ENCODE data around the gene CBR3.

The CBR3 gene

GRCh38 chr21:36105327-36105842 is 29.5 kb upstream of the CBR3 start:
- no peak for ATAC-seq
- H3K4me3 Mint-ChIP-seq = peak overlapping the region in 1 of 2 donors; percentile 44
- peaks cover 32% of the 10 kb centered on the region for H3K27me3 Mint-ChIP-seq
- peaks cover 23% of the 10 kb centered on the region for H3K4me1 Mint-ChIP-seq
- H3K9me3 Mint-ChIP-seq = no peaks in the 10 kb centered on the region
- H3K27ac Mint-ChIP-seq = peak overlapping the region in 1 of 2 donors; percentile 19
- DNase-seq = no peak

- peaks cover 22% of the 10 kb centered on the region for H3K27me3 Mint-ChIP-seq
- H3K4me1 Mint-ChIP-seq = peaks cover 30% of the 10 kb centered on the region
- no peak overlapping the region for H3K27ac Mint-ChIP-seq
- DNase-seq (no peak), ATAC-seq (no peak)
- no peak overlapping the region for H3K4me3 Mint-ChIP-seq
- H3K9me3 Mint-ChIP-seq = no peaks in the 10 kb centered on the region
Observed at GRCh38 chr21:36109868-36110267, 25.0 kb upstream of the CBR3 start.

DNA sequence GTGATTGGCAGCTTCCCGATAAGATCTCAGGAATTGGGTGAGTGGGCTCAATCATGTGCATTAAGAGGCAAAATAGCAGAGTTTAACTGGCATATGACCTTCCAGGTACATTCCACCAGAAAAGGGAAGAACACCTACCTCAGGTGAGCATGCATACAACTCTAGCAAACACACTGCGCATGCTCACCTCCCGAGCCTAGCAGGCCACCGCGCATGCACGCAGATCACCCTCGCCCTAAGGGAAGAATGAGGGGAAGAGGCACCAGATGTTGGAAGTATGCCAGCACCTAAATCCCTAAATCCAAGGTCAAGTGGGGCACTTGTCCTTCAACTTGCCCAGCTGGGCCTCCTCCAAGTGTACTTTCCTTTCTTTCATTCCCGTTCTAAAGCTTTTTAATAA is 23.6 kb upstream of the CBR3 start:
- Mint-ChIP-seq H3K9me3 (no peaks in the 10 kb centered on the region), H3K27me3 (peaks cover 8% of the 10 kb centered on the region), H3K4me1 (peaks cover 35% of the 10 kb centered on the region), H3K4me3 (no peak overlapping the region), H3K27ac (no peak overlapping the region)
- DNase-seq (no peak), ATAC-seq (no peak)

DNA sequence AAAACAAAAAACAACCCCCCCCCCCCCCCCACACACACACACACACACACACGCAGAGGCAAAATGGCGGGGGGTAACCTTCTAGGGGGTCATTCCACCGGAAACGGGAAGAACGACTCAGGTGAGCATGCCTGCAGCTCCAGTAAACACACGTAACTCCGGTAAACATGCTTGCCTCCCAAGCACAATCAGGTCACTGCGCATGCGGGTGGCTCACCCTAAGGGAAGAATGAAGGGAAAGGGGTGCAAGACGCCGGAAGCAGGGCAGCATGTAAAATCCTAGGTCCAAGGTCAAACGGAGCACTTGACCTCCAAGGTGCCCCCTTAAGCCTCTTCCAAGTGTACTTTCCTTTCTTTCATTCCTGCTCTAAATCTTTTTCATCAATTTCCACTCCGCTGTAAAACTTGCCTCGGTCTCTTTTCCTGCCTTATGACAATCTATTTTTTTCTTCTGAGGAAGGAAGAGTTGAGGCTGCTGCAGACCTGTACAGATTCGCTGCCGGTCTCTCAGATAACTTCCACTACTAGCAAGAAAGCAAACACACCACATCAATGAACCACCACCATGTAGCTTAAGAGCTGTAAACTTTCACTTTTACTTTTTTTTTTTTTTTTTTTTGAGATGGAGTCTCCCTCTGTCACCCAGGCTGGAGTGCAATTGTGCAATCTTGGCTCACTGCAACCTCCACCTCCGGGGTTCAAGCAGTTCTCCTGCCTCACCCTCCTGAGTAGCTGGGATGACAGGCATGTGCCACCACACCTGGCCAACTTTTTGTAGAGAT is 21.0 kb upstream of the CBR3 start:
- peaks cover 35% of the 10 kb centered on the region for H3K4me1 Mint-ChIP-seq
- no peaks in the 10 kb centered on the region for H3K27me3 Mint-ChIP-seq
- ATAC-seq (peak; percentile 85), DNase-seq (peak; percentile 35 to 69)
- peak overlapping the region; percentile 69 to 90 for H3K4me3 Mint-ChIP-seq
- peak overlapping the region; percentile 89 to 98 for H3K27ac Mint-ChIP-seq
- no peaks in the 10 kb centered on the region for H3K9me3 Mint-ChIP-seq

DNA sequence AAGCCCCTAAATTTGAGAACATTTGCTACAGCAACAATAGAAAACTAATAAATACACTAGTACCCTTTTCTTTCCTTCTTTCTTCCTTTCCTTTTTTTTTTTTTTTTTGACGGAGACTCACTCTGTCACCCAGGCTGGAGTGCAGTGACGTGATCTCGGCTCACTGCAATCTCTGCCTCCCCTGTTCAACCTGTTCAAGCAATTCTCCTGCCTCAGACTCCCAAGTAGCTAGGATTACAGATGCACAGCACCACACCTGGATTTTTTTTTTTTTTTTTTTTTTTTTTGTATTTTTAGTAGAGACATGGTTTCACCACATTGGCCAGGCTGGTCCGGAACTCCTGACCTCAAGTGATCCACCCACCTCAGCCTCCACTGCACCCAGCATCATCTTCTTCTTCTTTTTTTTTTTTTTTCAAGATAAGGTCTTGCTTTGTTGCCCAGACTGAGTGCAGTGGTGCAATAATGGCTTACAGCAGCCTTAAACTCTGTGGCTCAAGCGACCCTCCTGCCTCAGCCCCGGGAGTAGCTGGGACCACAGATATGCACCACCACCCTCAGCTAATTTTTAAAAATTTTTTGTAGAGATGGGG is 19.6 kb upstream of the CBR3 start:
- Mint-ChIP-seq H3K27ac (peak overlapping the region in 1 of 2 donors; percentile 87), H3K9me3 (no peaks in the 10 kb centered on the region), H3K27me3 (no peaks in the 10 kb centered on the region), H3K4me3 (peak overlapping the region in 1 of 2 donors; percentile 16), H3K4me1 (peaks cover 36% of the 10 kb centered on the region)
- ATAC-seq = no peak
- no peak for DNase-seq

DNA sequence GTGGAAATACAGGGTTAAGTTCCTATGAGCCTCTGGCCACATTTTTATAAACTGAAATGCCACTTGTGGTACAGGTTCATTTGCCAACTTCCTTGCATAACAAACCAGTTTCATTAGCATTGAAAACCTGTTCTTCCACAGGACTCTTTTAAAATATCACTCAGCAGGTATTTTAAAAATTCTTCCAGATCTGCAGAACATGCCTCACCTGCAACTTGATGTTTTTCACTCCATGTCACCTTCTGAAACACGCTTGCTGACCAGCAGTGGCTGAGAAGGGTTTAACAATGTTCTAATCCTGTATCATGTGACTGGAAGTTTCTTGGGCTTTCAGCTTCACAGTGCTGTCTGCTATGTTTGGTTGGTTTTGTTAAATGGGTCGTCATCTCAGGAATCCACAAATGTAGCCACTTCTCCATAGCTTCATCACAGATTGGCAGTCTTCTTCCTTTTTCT is 17.6 kb upstream of the CBR3 start:
- ATAC-seq (no peak), DNase-seq (no peak)
- Mint-ChIP-seq H3K4me1 (peaks cover 37% of the 10 kb centered on the region), H3K9me3 (no peaks in the 10 kb centered on the region), H3K27me3 (no peaks in the 10 kb centered on the region), H3K4me3 (no peak overlapping the region), H3K27ac (no peak overlapping the region)

DNA sequence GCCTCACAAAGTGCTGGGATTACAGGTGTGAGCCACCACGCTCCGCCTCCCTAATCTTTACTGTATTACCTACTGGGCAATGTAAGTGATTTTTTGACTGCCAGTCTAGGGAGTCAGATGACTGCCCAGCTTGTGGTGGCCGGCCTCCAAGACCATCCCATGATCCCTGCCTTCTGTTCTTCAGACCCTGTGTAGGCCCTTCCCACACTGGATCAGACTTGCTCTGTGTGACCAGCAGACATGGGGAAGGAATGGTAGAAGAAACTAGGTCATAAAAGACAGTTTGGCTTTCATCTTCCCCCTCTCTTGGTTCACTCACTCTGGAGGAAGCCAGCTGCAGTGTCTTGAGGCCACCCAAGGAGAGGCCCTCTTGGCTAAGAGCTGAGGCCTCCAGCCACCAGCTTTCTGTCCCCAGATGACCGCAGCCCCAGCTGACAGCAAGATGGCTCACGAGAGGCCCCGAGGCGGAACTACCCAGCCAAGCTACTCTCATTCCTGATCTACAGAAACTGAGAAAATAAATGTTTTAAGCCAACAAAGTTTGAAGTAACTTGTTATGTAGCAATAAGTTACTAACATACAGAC is 14.5 kb upstream of the CBR3 start:
- Mint-ChIP-seq H3K27me3 (no peaks in the 10 kb centered on the region), H3K4me1 (peaks cover 14% of the 10 kb centered on the region), H3K27ac (peak overlapping the region in 1 of 2 donors; percentile 12), H3K4me3 (no peak overlapping the region), H3K9me3 (no peaks in the 10 kb centered on the region)
- DNase-seq (no peak), ATAC-seq (no peak)

DNA sequence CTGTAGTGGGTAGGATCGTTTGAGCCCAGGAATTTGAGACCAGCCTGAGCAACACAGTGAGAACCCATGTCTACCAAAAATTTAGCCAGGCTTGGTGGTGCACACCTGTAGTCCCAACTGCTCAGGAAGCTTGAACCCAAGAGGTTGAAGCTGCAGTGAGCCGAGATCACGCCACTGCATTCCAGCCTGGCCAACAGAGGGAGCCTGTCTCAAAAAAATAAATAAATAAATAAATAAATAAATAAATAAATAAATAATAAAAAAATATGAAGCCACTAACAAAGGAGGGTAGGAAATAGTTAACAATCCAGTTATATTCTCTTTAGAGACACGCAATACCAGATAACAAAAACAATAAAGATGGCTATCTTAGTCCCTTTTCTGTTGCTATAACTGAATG is 11.9 kb upstream of the CBR3 start:
- ATAC-seq (no peak), DNase-seq (no peak)
- H3K27me3 Mint-ChIP-seq = no peaks in the 10 kb centered on the region

GRCh38 chr21:36124395-36124794 is 10.5 kb upstream of the CBR3 start:
- DNase-seq = no peak
- no peaks in the 10 kb centered on the region for H3K9me3 Mint-ChIP-seq
- H3K4me1 Mint-ChIP-seq = peaks cover 21% of the 10 kb centered on the region
- no peak overlapping the region for H3K27ac Mint-ChIP-seq
- H3K4me3 Mint-ChIP-seq = no peak overlapping the region
- no peak for ATAC-seq
- no peaks in the 10 kb centered on the region for H3K27me3 Mint-ChIP-seq

More for the DNA sequence above, 11.9 kb upstream of the CBR3 start:
- Mint-ChIP-seq H3K4me1 (peaks cover 21% of the 10 kb centered on the region), H3K27ac (no peak overlapping the region), H3K9me3 (no peaks in the 10 kb centered on the region), H3K4me3 (no peak overlapping the region)

DNA sequence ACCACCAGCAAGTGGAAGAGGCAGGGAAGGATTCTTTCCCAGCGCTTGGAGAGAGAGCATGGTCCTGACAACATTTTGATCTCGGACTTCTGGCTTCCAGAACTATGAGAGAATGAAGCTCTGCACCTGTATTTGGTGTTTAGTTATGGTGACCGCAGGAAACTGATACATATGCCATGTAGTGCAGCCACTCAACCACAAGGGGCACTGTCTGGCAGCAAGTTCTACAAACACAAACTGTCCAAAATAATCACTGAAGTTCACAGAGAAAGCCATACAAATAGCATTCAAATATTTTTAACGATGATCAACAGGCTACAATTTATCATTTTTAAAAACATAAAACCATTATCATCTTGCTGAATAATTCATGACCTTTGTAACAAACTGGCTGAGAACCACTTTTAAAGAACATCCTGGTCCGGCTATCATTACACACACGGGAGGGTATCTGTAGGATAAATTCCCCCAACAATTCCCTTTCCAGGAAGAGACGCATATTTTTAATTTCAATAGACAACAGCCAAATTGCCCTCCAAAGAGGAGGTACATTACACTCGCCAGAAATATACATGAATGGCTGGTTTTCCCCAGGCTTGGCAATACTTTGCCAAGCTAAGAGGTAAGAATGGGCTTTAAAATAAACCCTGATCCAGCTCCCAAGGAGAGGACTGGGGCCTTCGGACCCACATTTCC is 9.2 kb upstream of the CBR3 start:
- no peaks in the 10 kb centered on the region for H3K27me3 Mint-ChIP-seq
- DNase-seq = peak; percentile 39 to 54
- peak; percentile 36 for ATAC-seq

DNA sequence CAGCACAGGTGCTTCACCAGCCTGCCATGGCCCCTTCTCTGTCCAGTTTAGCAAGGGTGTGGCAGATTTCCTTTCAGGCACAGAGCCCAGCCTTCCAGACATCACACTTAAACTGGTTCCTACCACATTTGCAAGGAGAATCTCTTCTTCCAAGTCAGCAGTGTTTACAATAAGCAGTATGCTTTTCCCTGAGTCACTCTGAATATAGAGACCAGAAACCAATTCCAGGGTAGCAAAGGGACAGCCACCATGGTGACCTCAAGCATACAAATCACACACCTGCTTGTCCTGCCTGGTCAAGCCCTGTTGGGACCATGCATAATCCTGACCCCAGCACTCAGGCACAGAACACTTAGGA is 8.7 kb upstream of the CBR3 start:
- ATAC-seq = no peak
- no peak for DNase-seq
- no peaks in the 10 kb centered on the region for H3K27me3 Mint-ChIP-seq
- no peak overlapping the region for H3K27ac Mint-ChIP-seq
- H3K4me3 Mint-ChIP-seq = no peak overlapping the region
- no peaks in the 10 kb centered on the region for H3K9me3 Mint-ChIP-seq
- peaks cover 27% of the 10 kb centered on the region for H3K4me1 Mint-ChIP-seq

More for the DNA sequence above, 9.2 kb upstream of the CBR3 start:
- H3K4me1 Mint-ChIP-seq = peaks cover 23% of the 10 kb centered on the region
- no peak overlapping the region for H3K27ac Mint-ChIP-seq
- no peaks in the 10 kb centered on the region for H3K9me3 Mint-ChIP-seq
- no peak overlapping the region for H3K4me3 Mint-ChIP-seq

DNA sequence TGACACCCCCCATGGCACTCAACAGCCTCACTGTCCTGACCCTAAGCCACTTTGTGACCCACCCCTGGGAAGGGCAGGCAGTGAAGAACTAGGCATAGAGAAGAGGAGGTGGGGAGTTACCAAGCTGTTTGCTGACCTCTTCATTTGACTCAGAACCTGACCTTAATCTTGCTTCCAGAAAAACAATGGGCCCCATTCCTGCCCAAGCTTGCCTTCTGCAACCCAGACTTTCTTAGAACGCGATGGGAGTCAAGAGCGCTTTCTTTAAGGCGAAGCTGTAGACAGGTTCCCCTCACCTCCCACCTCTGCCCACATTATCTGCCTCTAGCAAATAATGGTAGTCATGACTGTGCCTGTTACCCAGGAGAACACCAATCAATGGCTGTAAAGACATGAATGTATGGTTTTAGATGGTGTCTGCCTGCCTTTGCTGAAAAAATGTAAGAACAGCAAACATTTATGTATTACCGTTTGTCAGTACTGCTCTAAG is 8.2 kb upstream of the CBR3 start:
- Mint-ChIP-seq H3K27me3 (no peaks in the 10 kb centered on the region), H3K4me3 (no peak overlapping the region), H3K27ac (no peak overlapping the region), H3K9me3 (no peaks in the 10 kb centered on the region), H3K4me1 (peaks cover 27% of the 10 kb centered on the region)
- no peak for DNase-seq
- no peak for ATAC-seq

GRCh38 chr21:36127250-36127904 is 7.5 kb upstream of the CBR3 start:
- H3K4me3 Mint-ChIP-seq = no peak overlapping the region
- DNase-seq (no peak), ATAC-seq (no peak)
- no peaks in the 10 kb centered on the region for H3K9me3 Mint-ChIP-seq
- H3K27me3 Mint-ChIP-seq = no peaks in the 10 kb centered on the region
- peaks cover 27% of the 10 kb centered on the region for H3K4me1 Mint-ChIP-seq
- H3K27ac Mint-ChIP-seq = no peak overlapping the region

DNA sequence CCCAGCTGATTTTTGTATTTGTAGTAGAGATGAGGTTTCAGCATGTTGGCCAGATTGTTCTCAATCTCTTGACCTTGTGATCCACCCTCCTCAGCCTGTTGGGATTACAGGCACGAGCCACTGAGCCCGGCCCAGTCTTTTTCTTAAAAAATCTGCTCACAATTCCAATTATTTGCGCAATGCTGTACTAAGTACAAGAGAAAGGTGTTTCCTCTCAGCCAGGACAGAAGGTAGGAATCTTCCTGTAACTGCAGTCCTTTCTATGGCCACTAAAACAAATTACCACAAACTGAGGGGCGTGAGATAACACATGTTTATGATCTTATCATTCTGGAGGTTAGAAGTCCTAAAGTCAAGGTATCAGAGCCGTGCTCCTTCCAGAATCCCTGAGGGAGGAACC is 6.9 kb upstream of the CBR3 start:
- peaks cover 27% of the 10 kb centered on the region for H3K4me1 Mint-ChIP-seq
- H3K9me3 Mint-ChIP-seq = no peaks in the 10 kb centered on the region
- DNase-seq (no peak), ATAC-seq (no peak)
- H3K4me3 Mint-ChIP-seq = no peak overlapping the region
- no peak overlapping the region for H3K27ac Mint-ChIP-seq
- H3K27me3 Mint-ChIP-seq = no peaks in the 10 kb centered on the region

GRCh38 chr21:36129219-36129618 is 5.7 kb upstream of the CBR3 start:
- peak overlapping the region in 1 of 2 donors; percentile 1 for H3K27ac Mint-ChIP-seq
- DNase-seq = no peak
- no peaks in the 10 kb centered on the region for H3K9me3 Mint-ChIP-seq
- no peaks in the 10 kb centered on the region for H3K27me3 Mint-ChIP-seq
- peak overlapping the region; percentile 32 to 50 for H3K4me3 Mint-ChIP-seq
- ATAC-seq = no peak
- peaks cover 33% of the 10 kb centered on the region for H3K4me1 Mint-ChIP-seq

Measured in stimulated activated naive CD8-positive, alpha-beta T cell treated with anti-CD3 and anti-CD28 coated beads, Interleukin-15, amount 100 ng/mL, for 72 hours (primary cell).